ENCODE data around the gene APRT. TPM values are rescaled to one million over a fixed set of nuclear protein-coding genes. Genes with fewer than 3 reads are reported as not detected.
A peak's percentile ranks its signal among the peaks of the same experiment; 100 is the strongest.

APRT gene
- total RNA-seq, 1 experiment from 2014 or later, result 350 TPM

DNA sequence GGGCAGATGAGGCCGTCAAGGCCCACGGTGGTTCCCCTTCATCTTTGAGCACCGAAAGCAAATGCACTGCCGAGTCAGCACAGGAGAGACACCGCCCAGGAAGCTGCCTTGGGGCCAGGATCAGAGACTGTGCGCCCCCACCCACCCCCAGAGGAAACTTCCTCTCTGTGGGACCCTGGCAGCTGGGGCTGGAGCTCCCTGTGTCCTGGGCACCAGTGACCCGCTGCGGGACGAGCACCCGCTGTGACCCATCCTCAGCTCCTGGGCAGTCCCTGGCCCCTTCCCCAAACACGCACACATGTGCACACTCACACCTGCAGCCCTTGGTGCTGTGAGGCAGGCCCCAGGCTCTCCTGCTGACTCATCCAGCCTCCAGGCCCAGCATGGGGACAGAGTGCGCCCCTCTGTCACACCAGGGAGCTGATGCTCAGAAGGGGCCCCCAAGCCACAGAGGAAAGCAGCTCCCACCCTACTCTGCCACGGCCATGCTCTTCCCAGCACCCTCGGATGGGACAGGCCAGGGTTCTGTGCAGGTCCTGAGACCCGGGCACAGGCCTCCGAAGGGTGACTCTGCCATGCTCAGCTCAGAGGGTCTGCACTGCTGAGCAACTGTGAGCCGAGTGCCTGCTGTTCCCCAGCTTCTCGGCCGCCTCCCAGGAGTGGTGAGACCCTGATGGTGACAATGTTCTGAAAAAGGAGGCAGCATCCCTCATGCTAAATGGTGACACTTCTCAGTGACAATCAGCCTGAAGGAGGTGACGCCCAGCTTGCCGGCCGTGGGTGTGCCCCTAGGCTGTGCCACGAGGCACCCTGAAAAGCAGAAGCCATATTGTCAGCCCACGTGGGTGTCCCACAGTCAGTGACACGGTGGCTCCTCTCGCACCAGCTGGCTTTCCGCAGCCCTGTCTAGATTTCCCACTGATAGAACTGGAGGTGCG lies 30.3 kb downstream of the APRT start:
- Histone ChIP-seq H3K79me2 (ENCODE audit: low read length) (peaks cover 85% of the 10 kb centered on the region), H3K4me3 (ENCODE audit: low read length) (peak overlapping the region; percentile 76; the same call in 1 of the 2 replicates), H3K36me3 (ENCODE audit: low read depth, low read length) (no peaks in the 10 kb centered on the region), H3K27me3 (ENCODE audit: low read length) (no peaks in the 10 kb centered on the region), H2AFZ (ENCODE audit: low read length) (no peak overlapping the region), H3K9ac (ENCODE audit: low read length) (peak overlapping the region; percentile 44), H3K9me3 (ENCODE audit: low read length) (no peaks in the 10 kb centered on the region), H3K9me2 (replicated peaks; ENCODE audit: low read length) (no peaks in the 10 kb centered on the region), H3K4me1 (ENCODE audit: insufficient read depth, low read length) (peaks cover 32% of the 10 kb centered on the region), H3K27ac (ENCODE audit: low read length) (peak overlapping the region; percentile 53), H4K20me1 (ENCODE audit: low read length) (peaks cover 20% of the 10 kb centered on the region; the same call in 1 of the 2 replicates), H3K4me2 (ENCODE audit: low read length) (peak overlapping the region; percentile 88), H3F3A (ENCODE audit: low read length, unreplicated experiment) (no peaks in the 10 kb centered on the region)
- intact Hi-C loops (cut with micrococcal nuclease), result no loop called here
- no TSS peak for BruUV-seq (replicated peaks)
- ChIA-PET CTCF (no interaction called here), POLR2A (ENCODE audit: unreplicated experiment) (interaction anchor here (0.6 to 0.7 kb wide), 2 partner anchors 8 to 109 kb away, joined by 4 to 6 read pairs; no protein-coding TSS in a partner anchor)
- DNase-seq, result peak; percentile 30
- TF ChIP-seq EZH2phosphoT487 (IDR thresholded peaks at IDR 0.05; ENCODE audit: borderline replicate concordance, low read length) (no peak), EZH2 (IDR thresholded peaks at IDR 0.05; ENCODE audit: low read length, unreplicated experiment) (no peak)
- TF ChIP-seq, protein P1, sequence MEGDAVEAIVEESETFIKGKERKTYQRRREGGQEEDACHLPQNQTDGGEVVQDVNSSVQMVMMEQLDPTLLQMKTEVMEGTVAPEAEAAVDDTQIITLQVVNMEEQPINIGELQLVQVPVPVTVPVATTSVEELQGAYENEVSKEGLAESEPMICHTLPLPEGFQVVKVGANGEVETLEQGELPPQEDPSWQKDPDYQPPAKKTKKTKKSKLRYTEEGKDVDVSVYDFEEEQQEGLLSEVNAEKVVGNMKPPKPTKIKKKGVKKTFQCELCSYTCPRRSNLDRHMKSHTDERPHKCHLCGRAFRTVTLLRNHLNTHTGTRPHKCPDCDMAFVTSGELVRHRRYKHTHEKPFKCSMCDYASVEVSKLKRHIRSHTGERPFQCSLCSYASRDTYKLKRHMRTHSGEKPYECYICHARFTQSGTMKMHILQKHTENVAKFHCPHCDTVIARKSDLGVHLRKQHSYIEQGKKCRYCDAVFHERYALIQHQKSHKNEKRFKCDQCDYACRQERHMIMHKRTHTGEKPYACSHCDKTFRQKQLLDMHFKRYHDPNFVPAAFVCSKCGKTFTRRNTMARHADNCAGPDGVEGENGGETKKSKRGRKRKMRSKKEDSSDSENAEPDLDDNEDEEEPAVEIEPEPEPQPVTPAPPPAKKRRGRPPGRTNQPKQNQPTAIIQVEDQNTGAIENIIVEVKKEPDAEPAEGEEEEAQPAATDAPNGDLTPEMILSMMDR (conservative IDR thresholded peaks at IDR 0.05; ENCODE audit: low read depth, low read length), result no peak
- no peak for ATAC-seq

DNA sequence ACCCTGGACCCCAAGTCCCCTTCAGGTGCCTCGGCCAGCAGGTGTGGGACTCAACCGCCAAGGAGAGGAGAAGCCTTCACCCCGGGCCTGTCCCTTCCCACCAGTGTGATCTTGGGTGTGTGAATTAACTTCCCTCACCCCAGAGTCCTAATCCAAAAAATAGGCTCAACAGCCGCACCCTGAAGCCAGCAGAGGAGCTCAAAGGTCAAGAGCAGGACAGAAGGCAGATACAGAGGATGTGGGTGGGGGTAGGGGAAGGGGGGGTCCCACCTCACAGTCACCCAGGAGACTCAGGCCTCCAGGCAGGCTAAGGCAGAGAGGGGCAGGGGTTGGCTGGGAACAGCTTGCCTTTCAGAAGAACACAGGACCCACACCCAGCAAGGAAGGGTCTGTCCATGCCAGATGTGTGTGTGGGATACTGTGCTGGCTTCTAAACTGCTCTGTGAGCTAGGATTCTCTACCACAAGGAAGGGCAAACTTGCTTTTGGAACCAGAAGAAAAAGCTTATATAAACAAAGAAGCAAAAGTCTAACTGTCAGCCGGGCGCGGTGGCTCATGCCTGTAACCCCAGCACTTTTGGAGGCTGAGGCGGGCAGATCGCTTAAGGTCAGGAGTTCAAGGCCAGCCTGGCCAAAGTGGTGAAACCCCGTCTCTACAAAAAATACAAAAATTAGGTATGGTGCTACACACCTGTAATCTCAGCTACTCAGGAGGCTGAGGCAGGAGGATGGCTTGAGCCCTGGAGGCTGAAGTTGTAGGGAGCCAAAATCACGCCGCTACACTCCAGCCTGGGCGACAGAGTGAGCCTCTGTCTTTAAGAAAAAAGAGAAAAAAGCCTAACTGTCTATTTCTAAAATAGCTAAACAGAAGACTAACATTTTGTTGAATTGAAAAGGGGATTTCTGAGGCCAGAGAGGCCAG lies 31.3 kb downstream of the APRT start:
- Histone ChIP-seq H2AFZ (ENCODE audit: low read length) (no peak overlapping the region), H3K4me1 (ENCODE audit: insufficient read depth, low read length) (peaks cover 32% of the 10 kb centered on the region), H3K9me2 (replicated peaks; ENCODE audit: low read length) (no peaks in the 10 kb centered on the region), H3K27me3 (ENCODE audit: low read length) (no peaks in the 10 kb centered on the region), H4K20me1 (ENCODE audit: low read length) (peaks cover 20% of the 10 kb centered on the region; the same call in 1 of the 2 replicates), H3K27ac (ENCODE audit: low read length) (peak overlapping the region; percentile 53), H3K9ac (ENCODE audit: low read length) (peak overlapping the region; percentile 44), H3F3A (ENCODE audit: low read length, unreplicated experiment) (no peaks in the 10 kb centered on the region), H3K36me3 (ENCODE audit: low read depth, low read length) (no peaks in the 10 kb centered on the region), H3K4me2 (ENCODE audit: low read length) (peak overlapping the region; percentile 88), H3K4me3 (ENCODE audit: low read length) (peak overlapping the region; percentile 76; the same call in 1 of the 2 replicates), H3K79me2 (ENCODE audit: low read length) (peaks cover 95% of the 10 kb centered on the region), H3K9me3 (ENCODE audit: low read length) (no peaks in the 10 kb centered on the region)
- no TSS peak for BruUV-seq (replicated peaks)
- ChIA-PET CTCF (no interaction called here), POLR2A (ENCODE audit: unreplicated experiment) (interaction anchor here (0.7 kb wide), 1 partner anchor 108 kb away, joined by 4 read pairs; no protein-coding TSS in a partner anchor)
- no peak for TF ChIP-seq EZH2 (IDR thresholded peaks at IDR 0.05; ENCODE audit: low read length, unreplicated experiment)
- TF ChIP-seq, protein P1 (conservative IDR thresholded peaks at IDR 0.05; ENCODE audit: low read depth, low read length), result no peak
- ATAC-seq, result no peak
- intact Hi-C loops (cut with micrococcal nuclease), result no loop called here
- no peak for DNase-seq
